Liver (tissue), 9 donors: ENCODE results near the gene AIG1. TPM values are rescaled to one million over a fixed set of nuclear protein-coding genes. Genes with fewer than 3 reads are reported as not detected.

ENCODE experiments used
- DNase-seq: peaks from one replicate; pipeline ENCODE4 v3.0.0-alpha.2; 2017; ENCODE audit warnings: low spot score
- H3K27ac ChIP-seq, 2 donors: one replicate each; pipeline ENCODE4 v1.7.0; 2013; ENCODE audit warnings: inconsistent platforms in 2 of 2, low read length in 2 of 2, control low read depth in 1 of 2, low read depth in 1 of 2, mild to moderate bottlenecking in 1 of 2
- H3K27me3 ChIP-seq, 4 donors: one replicate each; pipeline versions ENCODE4 v1.6.1 to v1.7.0; 2013; ENCODE audit warnings: low read length in 3 of 4, inconsistent platforms in 1 of 4, mild to moderate bottlenecking in 1 of 4, moderate library complexity in 1 of 4; ENCODE audit not compliant: control insufficient read depth in 4 of 4, insufficient read depth in 4 of 4
- H3K36me3 ChIP-seq, 4 donors: one replicate each; pipeline versions ENCODE4 v1.6.1 to v1.7.0; 2013; ENCODE audit warnings: low read length in 3 of 4, mild to moderate bottlenecking in 3 of 4, low read depth in 1 of 4, moderate library complexity in 1 of 4; ENCODE audit not compliant: control insufficient read depth in 4 of 4, insufficient read depth in 3 of 4
- H3K4me1 ChIP-seq, 4 donors: one replicate each; pipeline versions ENCODE4 v1.6.1 to v1.7.0; 2013; ENCODE audit warnings: low read length in 3 of 4, mild to moderate bottlenecking in 3 of 4, moderate library complexity in 1 of 4; ENCODE audit not compliant: control insufficient read depth in 4 of 4, insufficient read depth in 4 of 4
- H3K4me3 ChIP-seq, 3 donors: one replicate each; pipeline versions ENCODE4 v1.6.1 to v1.7.0; 2013; ENCODE audit warnings: low read length in 3 of 3, control low read depth in 1 of 3, low read depth in 1 of 3, mild to moderate bottlenecking in 1 of 3
- H3K9ac ChIP-seq, 2 donors: one replicate each; pipeline ENCODE4 v1.7.0; 2013; ENCODE audit warnings: low read length in 2 of 2, mild to moderate bottlenecking in 2 of 2, moderate library complexity in 2 of 2, control low read depth in 1 of 2, low read depth in 1 of 2
- H3K9me3 ChIP-seq, 4 donors: one replicate each; pipeline versions ENCODE4 v1.6.1 to v1.7.0; 2013; ENCODE audit warnings: low read length in 3 of 4; ENCODE audit not compliant: control insufficient read depth in 4 of 4
- ATF3 ChIP-seq: IDR thresholded peaks from 2 replicates; pipeline ENCODE4 v1.6.1; 2016; ENCODE audit warnings: antibody characterized with exemption
- CTCF ChIP-seq: fragments of 150-350 bp; IDR thresholded peaks from 2 replicates; pipeline ENCODE4 v1.5.1; 2017; ENCODE audit warnings: improper control_type of control experiment, low read depth, low read length; ENCODE audit not compliant: missing input control
- EGR1 ChIP-seq, 2 donors: IDR thresholded peaks; 2 replicates each; pipeline ENCODE4 v1.6.1; 2016 to 2018; ENCODE audit warnings: antibody characterized with exemption in 2 of 2, low read depth in 2 of 2
- FOXA1 ChIP-seq: IDR thresholded peaks from 2 replicates; pipeline ENCODE4 v1.6.1; 2016; ENCODE audit warnings: antibody characterized with exemption
- FOXA2 ChIP-seq: IDR thresholded peaks from 2 replicates; pipeline ENCODE4 v1.6.1; 2016; ENCODE audit warnings: antibody characterized with exemption
- GABPA ChIP-seq, 2 donors: IDR thresholded peaks in 1 of 2; conservative IDR thresholded peaks in 1 of 2; 2 replicates each; pipeline ENCODE4 v1.6.1; 2016; ENCODE audit warnings: antibody characterized with exemption in 2 of 2, mild to moderate bottlenecking in 1 of 2, moderate library complexity in 1 of 2
- HNF4A ChIP-seq, 2 donors: conservative IDR thresholded peaks; 2 replicates each; pipeline ENCODE4 v1.6.1; 2016; ENCODE audit warnings: antibody characterized with exemption in 2 of 2, mild to moderate bottlenecking in 2 of 2
- HNF4G ChIP-seq: IDR thresholded peaks from 2 replicates; pipeline ENCODE4 v1.6.1; 2016; ENCODE audit warnings: antibody characterized with exemption
- JUND ChIP-seq, 2 donors: IDR thresholded peaks; 2 replicates each; pipeline ENCODE4 v1.6.1; 2016; ENCODE audit warnings: antibody characterized with exemption in 2 of 2
- MAX ChIP-seq: IDR thresholded peaks from 2 replicates; pipeline ENCODE4 v1.6.1; 2016; ENCODE audit warnings: antibody characterized with exemption
- NR2F2 ChIP-seq: IDR thresholded peaks from 2 replicates; pipeline ENCODE4 v1.6.1; 2016; ENCODE audit warnings: antibody characterized with exemption
- RAD21 ChIP-seq, 2 donors: IDR thresholded peaks; 2 replicates each; pipeline ENCODE4 v1.6.1; 2016; ENCODE audit warnings: antibody characterized with exemption in 2 of 2, mild to moderate bottlenecking in 2 of 2
- REST ChIP-seq: IDR thresholded peaks from 2 replicates; pipeline ENCODE4 v1.6.1; 2016; ENCODE audit warnings: antibody characterized with exemption, mild to moderate bottlenecking
- SP1 ChIP-seq: IDR thresholded peaks from 2 replicates; pipeline ENCODE4 v1.6.1; 2018; ENCODE audit warnings: antibody characterized with exemption, mild to moderate bottlenecking
- TAF1 ChIP-seq: conservative IDR thresholded peaks from 2 replicates; pipeline ENCODE4 v1.6.1; 2016; ENCODE audit warnings: antibody characterized with exemption, mild to moderate bottlenecking
- YY1 ChIP-seq: IDR thresholded peaks from 2 replicates; pipeline ENCODE4 v1.6.1; 2016; ENCODE audit warnings: antibody characterized with exemption, mild to moderate bottlenecking
- ZBTB33 ChIP-seq: IDR thresholded peaks from 2 replicates; pipeline ENCODE4 v1.6.1; 2016; ENCODE audit warnings: antibody characterized with exemption
- WGBS: extraction: QIAGEN DNeasy Blood & Tissue Kit; methylation state at CpG from one replicate; pipeline ENCODE4 v1.1.7; 2013; 5-methylcytosine and 5-hydroxymethylcytosine counted together
- polyA plus RNA-seq, 2 donors: library from polyadenylated mRNA; stranded (reverse) in 1 of 2; unstranded in 1 of 2; fragments of 200-250 nt in 1 of 2; fragments of >200 nt in 1 of 2; fragmentation: Nextera tagmentation in 1 of 2; extraction: Ambion mirVana in 1 of 2; gene quantifications; one replicate each; pipeline versions ENCODE4 v1.2.1 to v1.2.3, GENCODE V29; 2013 to 2015
- total RNA-seq, 2 donors: library from RNA; depleted of rRNA; stranded (reverse); fragments of >200 nt; gene quantifications; one replicate each; pipeline ENCODE4 v1.2.3, GENCODE V29; 2014
- donor health status: healthy.
- donor health status: healthy.
- donor health status: healthy.
- donor health status: healthy.
- donor health status: healthy.

The AIG1 gene
- total and polyA plus RNA-seq, 4 donors, result 74.8 to 169 (median 121) TPM

- WGBS, result 82% methylated on average over 4 of the region's 4 CpGs
- Histone ChIP-seq H3K27me3 (no peaks in the 10 kb centered on the region), H3K9me3 (no peaks in the 10 kb centered on the region), H3K36me3 (peaks cover 0 to 5% (median 1%) of the 10 kb centered on the region in 4 donors), H3K4me3 (no peak overlapping the region), H3K27ac (no peak overlapping the region), H3K9ac (no peak overlapping the region), H3K4me1 (no peaks in the 10 kb centered on the region)
- TF ChIP-seq NR2F2 (no peak), YY1 (no peak), GABPA (IDR thresholded peaks at IDR 0.05 in 1 of 2, conservative IDR thresholded peaks at IDR 0.05 in 1 of 2) (no peak), TAF1 (no peak), HNF4G (no peak), REST (no peak), RAD21 (IDR thresholded peaks at IDR 0.05) (no peak), MAX (no peak), ATF3 (no peak), SP1 (no peak), FOXA2 (no peak), HNF4A (conservative IDR thresholded peaks at IDR 0.05) (no peak), ZBTB33 (no peak), EGR1 (IDR thresholded peaks at IDR 0.05; ENCODE audit: low read depth in 2 of 2) (no peak)
- DNase-seq, result no peak
These were observed 192.9 kb downstream of the AIG1 start for GRCh38 chr6:143253586-143253985.

GRCh38 chr6:143258945-143259344, 198.3 kb downstream of the AIG1 start:
- H3K4me1 ChIP-seq, result no peaks in the 10 kb centered on the region
- no peak overlapping the region for H3K27ac ChIP-seq
- DNase-seq, result no peak
- H3K9ac ChIP-seq, result no peak overlapping the region
- no peak overlapping the region for H3K4me3 ChIP-seq
- TF ChIP-seq TAF1 (no peak), FOXA2 (no peak), EGR1 (IDR thresholded peaks at IDR 0.05; ENCODE audit: low read depth in 2 of 2) (no peak), ZBTB33 (no peak), ATF3 (no peak), SP1 (no peak), HNF4A (conservative IDR thresholded peaks at IDR 0.05) (no peak), RAD21 (IDR thresholded peaks at IDR 0.05) (no peak), GABPA (IDR thresholded peaks at IDR 0.05 in 1 of 2, conservative IDR thresholded peaks at IDR 0.05 in 1 of 2) (no peak), FOXA1 (no peak), YY1 (no peak), JUND (IDR thresholded peaks at IDR 0.05) (no peak), CTCF (no peak)
- H3K36me3 ChIP-seq, result peaks cover 0 to 4% (median 0%) of the 10 kb centered on the region in 4 donors
- H3K27me3 ChIP-seq, result no peaks in the 10 kb centered on the region
- H3K9me3 ChIP-seq, result no peaks in the 10 kb centered on the region
